Measurements from ENCODE around the gene TTC34.

DNA sequence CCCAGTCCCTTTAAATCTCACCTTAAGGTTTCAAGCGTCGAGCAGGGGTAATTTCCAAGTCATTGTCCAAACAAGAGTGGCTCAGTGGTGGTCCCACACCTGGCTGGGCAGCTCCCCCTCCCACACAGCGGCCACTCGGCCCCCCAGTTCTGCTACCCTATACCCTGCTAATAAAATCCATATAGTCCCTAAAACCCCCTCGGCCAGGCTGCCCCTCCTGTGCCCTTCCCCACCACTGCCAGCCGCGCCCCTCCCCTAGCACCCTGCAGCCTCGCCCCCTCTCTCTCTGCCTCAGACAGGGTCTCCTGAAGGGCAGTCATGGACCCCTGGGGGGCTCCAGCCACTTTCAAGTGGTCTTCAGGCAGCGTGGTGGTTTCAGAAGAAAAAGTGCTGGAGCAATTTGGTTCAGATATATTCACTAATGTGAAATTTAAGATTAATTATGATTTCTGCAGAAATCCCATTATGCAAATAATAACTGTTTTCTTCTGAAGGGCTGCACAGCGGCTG, 34.2 kb upstream of the TTC34 start:
- TF ChIP-seq POLR2AphosphoS5 (IDR thresholded peaks at IDR 0.05; ENCODE audit: low read depth, low read length) (no peak), TAF1 (IDR thresholded peaks at IDR 0.05; ENCODE audit: low read depth, low read length) (no peak), POLR2A (IDR thresholded peaks at IDR 0.05; ENCODE audit: low read depth, low read length) (no peak), POU2F2 (IDR thresholded peaks at IDR 0.05; ENCODE audit: low read depth, low read length) (no peak), SPI1 (IDR thresholded peaks at IDR 0.05; ENCODE audit: low read depth, low read length) (no peak)
